AG09309 (cell line): ENCODE measurements around the gene LRRC63.

Source experiments
- DNase-seq: peaks from one replicate; pipeline ENCODE4 v3.0.0-alpha.2; 2010; ENCODE audit warnings: low read depth
- H3K4me3 ChIP-seq: 2 replicates; pipeline ENCODE4 v1.5.1; 2011; ENCODE audit warnings: mild to moderate bottlenecking, low read depth, low read length, moderate library complexity; ENCODE audit not compliant: control insufficient read depth
- TF ChIP-seq, protein P1 (sequence below): IDR thresholded peaks from 2 replicates; pipeline ENCODE4 v1.5.1; 2011; ENCODE audit warnings: mild to moderate bottlenecking, low read depth, low read length, inconsistent platforms; ENCODE audit not compliant: insufficient read depth, control insufficient read depth; ENCODE audit errors: missing control alignments

Gene LRRC63

DNA sequence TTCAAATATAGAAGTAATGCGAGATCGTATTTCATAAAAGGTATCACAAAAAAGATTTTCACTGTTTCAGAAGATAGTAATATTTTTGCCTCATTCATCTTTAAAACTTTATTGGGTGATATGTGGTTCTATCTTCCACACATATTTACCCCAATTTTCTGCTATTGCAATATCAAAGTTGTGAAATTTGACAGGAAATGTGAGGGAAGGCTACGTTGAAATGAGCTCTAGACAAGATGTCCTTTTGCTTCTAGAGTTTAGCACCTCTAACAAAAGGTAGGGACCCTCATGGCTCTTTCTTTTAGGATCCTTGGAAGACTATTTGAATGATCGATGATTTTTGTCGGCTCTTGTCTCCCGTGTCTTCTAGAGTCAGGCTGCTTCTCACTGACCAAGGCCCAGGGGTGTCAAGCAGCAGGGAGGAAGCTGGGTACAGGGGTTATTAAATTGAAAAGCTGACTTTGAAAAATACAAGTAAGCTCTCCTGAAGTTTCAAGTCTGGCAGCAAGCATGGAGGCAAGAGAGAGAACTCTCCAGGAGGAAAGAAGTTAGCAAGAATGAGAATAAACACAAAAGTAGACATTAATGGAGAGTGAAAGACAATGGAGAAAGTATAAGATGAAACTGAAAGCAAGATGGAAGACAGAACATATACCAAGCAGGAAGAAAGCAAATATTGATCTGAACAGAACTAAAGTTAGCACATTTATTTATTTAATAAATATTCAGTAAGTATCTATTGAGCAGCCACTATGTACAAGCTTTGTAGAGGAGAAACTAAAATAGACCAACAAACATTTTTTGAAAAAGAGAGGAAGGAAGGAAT is 101.9 kb downstream of the LRRC63 start:
- no peak overlapping the region for H3K4me3 ChIP-seq
- DNase-seq, result no peak
- TF ChIP-seq, protein P1, sequence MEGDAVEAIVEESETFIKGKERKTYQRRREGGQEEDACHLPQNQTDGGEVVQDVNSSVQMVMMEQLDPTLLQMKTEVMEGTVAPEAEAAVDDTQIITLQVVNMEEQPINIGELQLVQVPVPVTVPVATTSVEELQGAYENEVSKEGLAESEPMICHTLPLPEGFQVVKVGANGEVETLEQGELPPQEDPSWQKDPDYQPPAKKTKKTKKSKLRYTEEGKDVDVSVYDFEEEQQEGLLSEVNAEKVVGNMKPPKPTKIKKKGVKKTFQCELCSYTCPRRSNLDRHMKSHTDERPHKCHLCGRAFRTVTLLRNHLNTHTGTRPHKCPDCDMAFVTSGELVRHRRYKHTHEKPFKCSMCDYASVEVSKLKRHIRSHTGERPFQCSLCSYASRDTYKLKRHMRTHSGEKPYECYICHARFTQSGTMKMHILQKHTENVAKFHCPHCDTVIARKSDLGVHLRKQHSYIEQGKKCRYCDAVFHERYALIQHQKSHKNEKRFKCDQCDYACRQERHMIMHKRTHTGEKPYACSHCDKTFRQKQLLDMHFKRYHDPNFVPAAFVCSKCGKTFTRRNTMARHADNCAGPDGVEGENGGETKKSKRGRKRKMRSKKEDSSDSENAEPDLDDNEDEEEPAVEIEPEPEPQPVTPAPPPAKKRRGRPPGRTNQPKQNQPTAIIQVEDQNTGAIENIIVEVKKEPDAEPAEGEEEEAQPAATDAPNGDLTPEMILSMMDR, result no peak

GRCh38 chr13:46314587-46314986 is 102.9 kb downstream of the LRRC63 start:
- DNase-seq, result no peak
- TF ChIP-seq, protein P1, result no peak
- H3K4me3 ChIP-seq, result no peak overlapping the region

DNA sequence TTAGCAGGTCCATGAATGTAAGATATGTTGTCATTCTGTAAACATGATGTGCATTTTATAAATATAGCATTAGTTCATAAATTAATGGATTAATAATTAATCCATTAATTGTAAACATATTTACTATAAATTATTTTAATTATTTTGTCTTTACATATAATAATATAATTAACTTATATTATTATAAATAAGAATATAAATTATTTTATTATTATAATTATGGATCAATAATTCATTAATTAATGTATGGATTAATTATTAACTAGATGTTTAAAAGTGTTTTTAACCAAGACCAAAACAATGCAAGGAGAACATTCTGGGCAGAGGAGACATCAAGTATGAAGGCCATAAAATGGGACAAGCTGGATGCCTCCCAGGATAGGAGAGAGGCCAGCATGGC is 103.3 kb downstream of the LRRC63 start:
- no peak for DNase-seq
- TF ChIP-seq, protein P1, result no peak
- no peak overlapping the region for H3K4me3 ChIP-seq

DNA sequence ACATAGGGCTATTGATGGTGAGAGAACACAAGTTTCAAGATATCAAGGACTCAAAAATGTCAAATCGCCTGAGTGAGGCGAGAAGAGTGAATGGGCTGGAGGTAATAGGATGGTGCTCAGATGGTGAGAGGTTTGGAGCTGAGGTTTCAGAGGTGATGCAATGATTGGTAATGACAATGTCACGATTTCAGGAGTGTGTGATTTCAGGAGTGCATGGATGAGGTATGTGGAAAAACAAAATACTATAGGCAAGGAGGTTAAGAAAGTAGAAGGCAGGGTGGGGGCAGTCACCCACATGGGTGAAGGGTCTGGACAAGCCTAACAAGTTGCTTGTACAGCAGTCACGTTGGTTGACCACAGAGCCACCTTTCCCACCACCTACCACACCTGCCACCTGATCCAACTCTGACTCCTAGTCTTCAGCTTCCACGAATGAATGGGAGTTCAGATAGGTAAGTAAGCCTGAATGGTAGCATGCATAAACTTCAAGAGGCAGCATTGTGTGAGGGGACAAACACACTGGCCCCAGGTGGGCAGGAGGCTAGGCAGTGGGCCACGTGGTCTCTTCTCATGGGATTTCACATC is 103.9 kb downstream of the LRRC63 start:
- no peak overlapping the region for H3K4me3 ChIP-seq
- no peak for DNase-seq
- TF ChIP-seq, protein P1, result no peak

- no peak overlapping the region for H3K4me3 ChIP-seq
- TF ChIP-seq, protein P1, result peak; percentile 18
- no peak for DNase-seq
Measured at GRCh38 chr13:46317120-46317519, 105.4 kb downstream of the LRRC63 start.

DNA sequence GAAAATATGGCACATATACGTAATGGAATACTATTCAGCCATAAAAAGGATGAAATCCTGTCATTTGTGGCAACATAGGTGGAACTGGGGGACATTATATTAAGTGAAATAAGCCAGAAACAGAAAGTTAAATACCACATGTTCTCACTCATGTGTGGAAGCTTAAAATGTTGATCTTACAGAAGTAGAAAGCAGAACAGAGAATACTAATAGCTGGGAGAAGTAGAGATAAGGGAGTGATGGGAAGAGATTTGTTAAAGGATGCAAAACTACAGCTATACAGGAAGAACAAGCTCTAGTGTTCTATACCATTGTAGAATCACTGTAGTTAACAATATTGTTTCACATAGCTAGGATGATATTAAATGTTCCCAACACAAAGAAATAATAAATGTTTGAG is 107.3 kb downstream of the LRRC63 start:
- no peak overlapping the region for H3K4me3 ChIP-seq
- DNase-seq, result no peak
- TF ChIP-seq, protein P1, result no peak
